ENCODE data around the gene MIPOL1.

Gene MIPOL1

GRCh38 chr14:37588956-37589714 lies 391.4 kb downstream of the MIPOL1 start:
- DNase-seq = no peak

- no peak for DNase-seq
Measured at GRCh38 chr14:37589715-37590427, 392.1 kb downstream of the MIPOL1 start.

GRCh38 chr14:37590428-37591139 lies 392.8 kb downstream of the MIPOL1 start:
- DNase-seq = no peak

- no peak for DNase-seq
Measured at GRCh38 chr14:37591311-37591940, 393.7 kb downstream of the MIPOL1 start.

GRCh38 chr14:37591941-37592481 lies 394.3 kb downstream of the MIPOL1 start:
- no peak for DNase-seq

- no peak for DNase-seq
Measured at GRCh38 chr14:37592482-37593408, 395.0 kb downstream of the MIPOL1 start.

- DNase-seq = no peak
Measured at GRCh38 chr14:37593511-37594237, 395.9 kb downstream of the MIPOL1 start.

- DNase-seq = peak; percentile 78
Measured at GRCh38 chr14:37594238-37594970, 396.7 kb downstream of the MIPOL1 start.

- DNase-seq = peak; percentile 86
Measured at GRCh38 chr14:37594971-37595808, 397.5 kb downstream of the MIPOL1 start, which contains the start of the genes FOXA1 and TTC6. TSS of gene FOXA1 (minus strand) at chr14:37595249. CDS start at chr14:37594972, 277 bp downstream. TSS of gene TTC6 (plus strand) at chr14:37595629. CDS start at chr14:37622065, 26,436 bp downstream.

GRCh38 chr14:37595809-37596621 lies 398.3 kb downstream of the MIPOL1 start:
- DNase-seq = peak; percentile 90

- no peak for DNase-seq
Measured at GRCh38 chr14:37596790-37597472, 399.2 kb downstream of the MIPOL1 start.

GRCh38 chr14:37597538-37597913 lies 399.8 kb downstream of the MIPOL1 start:
- DNase-seq = peak; percentile 83

GRCh38 chr14:37597914-37598746 lies 400.4 kb downstream of the MIPOL1 start:
- no peak for DNase-seq

GRCh38 chr14:37598747-37599506 lies 401.2 kb downstream of the MIPOL1 start:
- no peak for DNase-seq

GRCh38 chr14:37599507-37600368 lies 402.0 kb downstream of the MIPOL1 start:
- no peak for DNase-seq

Data from 8988T (cell line).